Heart left ventricle (tissue), 13 donors: Measurements from ENCODE around the gene SLC35G2.

Source experiments
- POLR2A ChIP-seq, 2 donors: fragments of 450-650 bp; IDR thresholded peaks; one replicate each; pipeline ENCODE4 v1.6.1; 2017; ENCODE audit warnings: antibody characterized with exemption in 2 of 2, mild to moderate bottlenecking in 2 of 2, moderate library complexity in 2 of 2
- TF ChIP-seq, protein P1 (sequence below), 12 donors: fragments of 200-600 bp; sonication (generic) in 4 of 12; IDR thresholded peaks; one replicate each; pipeline versions ENCODE4 v1.5.0 to v1.8.0; 2018 to 2022; ENCODE audit warnings: antibody characterized with exemption in 12 of 12, mild to moderate bottlenecking in 5 of 12
- donor health status: ischemic (EF 13 %, LVEDD 7.1; RV severe dilation, severe dysfunction).
- donor health status: DM: no; HTN: yes; CAD: no.
- donor health status: DM: no; HTN: no; CAD: no.
- donor health status: ischemic (EF 25% LVEDD 6.9; RV normal size, moderate dysfunction).
- donor health status: ischemic (EF 25% LVEDD 5.7; RV mildly dilated, moderate dysfunction).
- donor health status: ischemic (EF 35%, LVEDD 5.7; RV mildly dilated, moderate dysfunction).
- donor health status: nonischemic (EF 11% LVEDD 7.7; RV severe dilation, severe dysfunction).
- donor health status: DM: yes; HTN: yes; CAD: no.
- donor health status: PGD.
- donor health status: ischemic (EF 29% LVEDD 5.4; RV normal size, mild dysfunction).
- donor health status: nonischemic (EF 23%, LVEDD 6.1; RV moderate dilation, normal function).

DNA sequence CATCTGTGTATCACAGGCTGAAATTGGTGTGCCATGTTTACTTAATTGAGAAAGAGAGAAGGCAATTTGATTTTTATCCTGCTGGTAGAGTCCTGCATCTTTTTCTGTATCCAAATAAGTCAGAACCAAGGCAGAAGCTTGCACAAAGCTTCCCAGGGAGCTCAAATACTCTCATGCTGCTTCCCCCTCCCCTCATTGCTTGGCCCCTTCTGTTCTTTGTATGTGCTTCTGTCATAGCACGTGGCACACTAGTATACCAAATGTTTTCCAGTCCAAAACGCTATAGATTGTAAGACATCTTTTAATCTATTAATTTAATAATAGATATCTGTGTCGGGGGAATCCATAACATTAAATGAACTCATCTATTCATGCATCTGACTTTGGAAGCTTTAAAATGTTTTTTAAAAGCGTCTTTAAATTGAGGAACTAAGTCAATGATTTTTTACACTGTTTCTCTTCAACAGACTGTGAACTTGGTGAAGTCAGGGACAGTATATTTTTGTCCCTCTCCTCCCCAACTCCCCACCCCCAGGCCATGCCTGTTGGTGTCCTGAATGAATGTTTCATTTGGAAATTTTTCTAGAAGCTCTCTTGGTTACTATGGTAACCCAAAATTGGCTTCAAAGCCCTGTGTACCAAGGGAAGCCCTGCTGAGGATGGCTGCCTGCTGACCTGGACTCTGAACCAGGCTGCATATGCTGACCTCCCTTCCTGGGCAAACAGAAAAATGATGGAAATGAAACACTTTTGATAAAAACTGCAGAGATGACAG lies 26.2 kb upstream of the SLC35G2 start:
- TF ChIP-seq, protein P1, sequence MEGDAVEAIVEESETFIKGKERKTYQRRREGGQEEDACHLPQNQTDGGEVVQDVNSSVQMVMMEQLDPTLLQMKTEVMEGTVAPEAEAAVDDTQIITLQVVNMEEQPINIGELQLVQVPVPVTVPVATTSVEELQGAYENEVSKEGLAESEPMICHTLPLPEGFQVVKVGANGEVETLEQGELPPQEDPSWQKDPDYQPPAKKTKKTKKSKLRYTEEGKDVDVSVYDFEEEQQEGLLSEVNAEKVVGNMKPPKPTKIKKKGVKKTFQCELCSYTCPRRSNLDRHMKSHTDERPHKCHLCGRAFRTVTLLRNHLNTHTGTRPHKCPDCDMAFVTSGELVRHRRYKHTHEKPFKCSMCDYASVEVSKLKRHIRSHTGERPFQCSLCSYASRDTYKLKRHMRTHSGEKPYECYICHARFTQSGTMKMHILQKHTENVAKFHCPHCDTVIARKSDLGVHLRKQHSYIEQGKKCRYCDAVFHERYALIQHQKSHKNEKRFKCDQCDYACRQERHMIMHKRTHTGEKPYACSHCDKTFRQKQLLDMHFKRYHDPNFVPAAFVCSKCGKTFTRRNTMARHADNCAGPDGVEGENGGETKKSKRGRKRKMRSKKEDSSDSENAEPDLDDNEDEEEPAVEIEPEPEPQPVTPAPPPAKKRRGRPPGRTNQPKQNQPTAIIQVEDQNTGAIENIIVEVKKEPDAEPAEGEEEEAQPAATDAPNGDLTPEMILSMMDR (IDR thresholded peaks at IDR 0.05), result no peak
- no peak for TF ChIP-seq POLR2A (IDR thresholded peaks at IDR 0.05)
